Activated T-helper 17 cell treated with anti-CD3 and anti-CD28 coated beads, Interleukin-2, amount 50 U/mL, for 72 hours (primary cell): Measurements from ENCODE around the gene RNF38. TPM values are rescaled to one million over a fixed set of nuclear protein-coding genes. Genes with fewer than 3 reads are reported as not detected.

Source experiments
- total RNA-seq, 2 donors: library from RNA; stranded (reverse); gene quantifications; one replicate each; pipeline ENCODE4 v1.2.3, GENCODE V29; 2022

The RNF38 gene
- total RNA-seq, 2 donors from 2014 or later, result 39.1 to 39.3 TPM

Other genes with a start within 250 kb of the RNF38 start
- not detected for gene CCIN, start 230.9 kb downstream of the RNF38 start, total RNA-seq
- 100 to 1,000 TPM in 1 of 2 donors, 10 to 100 TPM in 1; 69.3 to 166 TPM for gene CLTA, start 209.3 kb downstream of the RNF38 start, total RNA-seq
- 10 to 100 TPM; 19.3 to 19.6 TPM for gene GNE, start 141.8 kb downstream of the RNF38 start, total RNA-seq
- 10 to 100 TPM; 37.2 to 57.7 TPM for gene MELK, start 172.6 kb upstream of the RNF38 start, total RNA-seq